Lung microvascular endothelial cell (primary cell): ENCODE results near the gene PCDHB5. TPM values are rescaled to one million over a fixed set of nuclear protein-coding genes. Genes with fewer than 3 reads are reported as not detected.
A peak's percentile ranks its signal among the peaks of the same experiment; 100 is the strongest.
"Not testable (repeated sequence)": the region's sequence is repeated elsewhere in the genome, so short reads cannot be mapped to it uniquely, and the experiment has no call there.

Experiments
- DNase-seq, 2 donors: peaks; one replicate each; pipeline versions ENCODE4 v3.0.0 to v3.0.0-alpha.2; 2010; ENCODE audit warnings: low read depth in 2 of 2
- total RNA-seq: library from RNA; depleted of rRNA; stranded (reverse); fragments of >200 nt; gene quantifications from 2 replicates; pipeline ENCODE4 v1.2.1, GENCODE V29; 2014

PCDHB5 gene
- 0.87 and 1.8 TPM in 2 replicates for total RNA-seq

DNA sequence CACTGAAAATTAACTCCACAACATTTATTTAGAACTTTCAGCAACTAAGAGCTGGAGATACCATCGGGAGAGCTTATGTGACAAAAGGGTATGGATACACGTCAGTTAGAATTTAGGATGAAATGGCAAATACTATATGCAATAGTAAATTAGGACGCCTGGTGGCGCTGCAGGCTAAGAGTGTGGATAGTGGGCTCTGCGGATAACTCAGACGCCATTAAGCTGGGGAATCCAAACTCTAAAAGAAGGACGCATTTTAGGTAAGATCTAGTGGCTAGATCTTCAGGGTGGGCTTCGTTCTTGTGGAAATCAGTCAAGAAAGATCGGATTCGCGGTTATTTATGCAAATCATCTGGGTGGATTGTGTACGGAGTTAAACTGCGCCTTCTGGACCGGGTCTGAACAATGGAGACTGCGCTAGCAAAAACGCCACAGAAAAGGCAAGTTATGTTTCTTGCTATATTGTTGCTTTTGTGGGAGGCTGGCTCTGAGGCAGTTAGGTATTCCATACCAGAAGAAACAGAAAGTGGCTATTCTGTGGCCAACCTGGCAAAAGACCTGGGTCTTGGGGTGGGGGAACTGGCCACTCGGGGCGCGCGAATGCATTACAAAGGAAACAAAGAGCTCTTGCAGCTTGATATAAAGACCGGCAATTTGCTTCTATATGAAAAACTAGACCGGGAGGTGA lies at the start of gene PCDHB5:
PCDHB5 (plus strand) TSS at position 177 of the 688 bp plus-strand sequence; CDS start at position 406, 229 bp downstream.
- peak; percentile 8 to 28 for DNase-seq

DNA sequence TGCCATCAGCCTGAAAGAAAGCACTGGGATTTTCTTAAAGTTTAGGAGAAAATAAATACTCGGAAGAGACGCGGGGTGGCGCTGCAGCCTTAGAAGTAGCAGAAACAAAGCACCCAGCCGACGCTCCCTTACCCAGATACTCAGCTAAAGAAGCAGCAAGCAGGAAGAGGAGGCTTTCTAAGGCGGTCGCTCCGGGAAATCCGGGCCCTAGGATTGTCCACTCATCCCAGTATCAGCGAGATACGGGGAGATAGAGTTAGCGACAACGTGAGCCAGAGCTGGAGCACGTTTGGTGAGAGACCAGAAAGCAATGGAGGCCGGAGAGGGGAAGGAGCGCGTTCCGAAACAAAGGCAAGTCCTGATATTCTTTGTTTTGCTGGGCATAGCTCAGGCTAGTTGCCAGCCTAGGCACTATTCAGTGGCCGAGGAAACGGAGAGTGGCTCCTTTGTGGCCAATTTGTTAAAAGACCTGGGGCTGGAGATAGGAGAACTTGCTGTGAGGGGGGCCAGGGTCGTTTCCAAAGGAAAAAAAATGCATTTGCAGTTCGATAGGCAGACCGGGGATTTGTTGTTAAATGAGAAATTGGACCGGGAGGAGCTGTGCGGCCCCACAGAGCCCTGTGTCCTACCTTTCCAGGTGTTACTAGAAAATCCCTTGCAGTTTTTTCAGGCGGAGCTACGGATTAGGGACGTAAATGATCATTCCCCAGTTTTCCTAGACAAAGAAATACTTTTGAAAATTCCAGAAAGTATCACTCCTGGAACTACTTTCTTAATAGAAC lies 40.3 kb upstream of the PCDHB5 start, which contains the start of gene PCDHB2:
PCDHB2 (plus strand) TSS at position 135 of the 782 bp plus-strand sequence; CDS start at position 311, 176 bp downstream.
- peak; percentile 32 for DNase-seq

DNA sequence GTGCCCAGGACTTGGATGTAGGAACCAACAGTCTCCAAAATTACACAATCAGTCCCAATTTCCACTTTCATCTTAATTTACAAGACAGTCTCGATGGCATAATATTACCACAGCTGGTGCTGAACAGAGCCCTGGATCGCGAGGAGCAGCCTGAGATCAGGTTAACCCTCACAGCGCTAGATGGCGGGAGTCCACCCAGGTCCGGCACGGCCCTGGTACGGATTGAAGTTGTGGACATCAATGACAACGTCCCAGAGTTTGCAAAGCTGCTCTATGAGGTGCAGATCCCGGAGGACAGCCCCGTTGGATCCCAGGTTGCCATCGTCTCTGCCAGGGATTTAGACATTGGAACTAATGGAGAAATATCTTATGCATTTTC lies 39.8 kb upstream of the PCDHB5 start:
- DNase-seq = no peak

DNA sequence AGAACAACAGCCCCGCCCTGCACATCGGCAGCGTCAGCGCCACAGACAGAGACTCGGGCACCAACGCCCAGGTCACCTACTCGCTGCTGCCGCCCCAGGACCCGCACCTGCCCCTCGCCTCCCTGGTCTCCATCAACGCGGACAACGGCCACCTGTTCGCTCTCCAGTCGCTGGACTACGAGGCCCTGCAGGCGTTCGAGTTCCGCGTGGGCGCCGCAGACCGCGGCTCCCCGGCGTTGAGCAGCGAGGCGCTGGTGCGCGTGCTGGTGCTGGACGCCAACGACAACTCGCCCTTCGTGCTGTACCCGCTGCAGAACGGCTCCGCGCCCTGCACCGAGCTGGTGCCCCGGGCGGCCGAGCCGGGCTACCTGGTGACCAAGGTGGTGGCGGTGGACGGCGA lies 38.8 kb upstream of the PCDHB5 start:
- DNase-seq = not testable (repeated sequence)

DNA sequence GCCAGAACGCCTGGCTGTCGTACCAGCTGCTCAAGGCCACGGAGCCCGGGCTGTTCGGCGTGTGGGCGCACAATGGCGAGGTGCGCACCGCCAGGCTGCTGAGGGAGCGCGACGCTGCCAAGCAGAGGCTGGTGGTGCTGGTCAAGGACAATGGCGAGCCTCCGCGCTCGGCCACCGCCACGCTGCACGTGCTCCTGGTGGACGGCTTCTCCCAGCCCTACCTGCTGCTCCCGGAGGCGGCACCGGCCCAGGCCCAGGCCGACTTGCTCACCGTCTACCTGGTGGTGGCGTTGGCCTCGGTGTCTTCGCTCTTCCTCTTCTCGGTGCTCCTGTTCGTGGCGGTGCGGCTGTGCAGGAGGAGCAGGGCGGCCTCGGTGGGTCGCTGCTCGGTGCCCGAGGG lies 38.4 kb upstream of the PCDHB5 start:
- DNase-seq = not testable (repeated sequence)

DNA sequence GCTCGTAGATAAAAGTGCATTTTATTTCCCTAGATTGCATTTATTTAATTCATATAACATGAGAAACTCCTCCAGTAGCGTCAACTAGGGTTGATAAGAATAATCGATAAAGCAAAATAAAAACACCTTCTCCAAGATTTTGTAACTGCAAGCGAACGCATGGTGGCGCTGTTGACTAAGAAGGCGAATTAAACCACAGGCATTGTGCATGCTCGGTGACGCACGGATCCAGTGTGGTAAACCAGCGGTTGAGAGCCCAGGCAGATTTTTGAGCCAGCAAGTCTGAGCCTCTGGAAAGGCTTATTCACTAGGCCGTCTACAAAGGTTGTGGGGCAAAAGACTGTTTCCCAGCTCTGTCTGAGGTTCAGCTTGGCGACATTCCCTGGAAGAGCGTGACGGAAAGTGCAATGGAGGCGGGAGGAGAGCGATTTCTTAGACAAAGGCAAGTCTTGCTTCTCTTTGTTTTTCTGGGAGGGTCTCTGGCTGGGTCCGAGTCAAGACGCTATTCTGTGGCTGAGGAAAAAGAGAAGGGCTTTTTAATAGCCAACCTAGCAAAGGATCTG lies 34.7 kb upstream of the PCDHB5 start, which contains the start of gene PCDHB3:
PCDHB3 (plus strand) TSS at position 231 of the 563 bp plus-strand sequence; CDS start at position 408, 177 bp downstream.
- peak; percentile 17 to 35 for DNase-seq

DNA sequence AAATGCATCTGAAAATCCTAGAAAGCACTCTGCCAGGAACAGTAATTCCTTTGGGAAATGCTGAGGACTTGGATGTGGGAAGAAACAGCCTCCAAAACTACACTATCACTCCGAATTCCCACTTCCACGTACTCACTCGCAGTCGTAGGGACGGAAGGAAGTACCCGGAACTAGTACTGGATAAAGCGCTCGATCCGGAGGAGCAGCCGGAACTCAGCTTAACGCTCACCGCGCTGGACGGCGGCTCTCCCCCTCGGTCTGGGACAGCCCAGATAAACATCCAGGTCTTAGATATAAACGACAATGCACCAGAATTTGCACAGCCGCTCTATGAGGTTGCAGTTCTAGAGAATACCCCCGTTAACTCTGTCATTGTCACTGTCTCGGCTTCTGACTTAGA lies 33.9 kb upstream of the PCDHB5 start:
- DNase-seq = no peak

DNA sequence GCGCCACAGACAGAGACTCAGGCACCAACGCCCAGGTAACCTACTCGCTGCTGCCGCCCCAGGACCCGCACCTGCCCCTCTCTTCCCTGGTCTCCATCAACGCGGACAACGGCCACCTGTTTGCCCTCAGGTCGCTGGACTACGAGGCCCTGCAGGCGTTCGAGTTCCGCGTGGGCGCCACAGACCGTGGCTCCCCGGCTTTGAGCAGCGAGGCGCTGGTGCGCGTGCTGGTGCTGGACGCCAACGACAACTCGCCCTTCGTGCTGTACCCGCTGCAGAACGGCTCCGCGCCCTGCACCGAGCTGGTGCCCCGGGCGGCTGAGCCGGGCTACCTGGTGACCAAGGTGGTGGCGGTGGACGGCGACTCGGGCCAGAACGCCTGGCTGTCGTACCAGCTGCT lies 32.9 kb upstream of the PCDHB5 start:
- not testable (repeated sequence) for DNase-seq

DNA sequence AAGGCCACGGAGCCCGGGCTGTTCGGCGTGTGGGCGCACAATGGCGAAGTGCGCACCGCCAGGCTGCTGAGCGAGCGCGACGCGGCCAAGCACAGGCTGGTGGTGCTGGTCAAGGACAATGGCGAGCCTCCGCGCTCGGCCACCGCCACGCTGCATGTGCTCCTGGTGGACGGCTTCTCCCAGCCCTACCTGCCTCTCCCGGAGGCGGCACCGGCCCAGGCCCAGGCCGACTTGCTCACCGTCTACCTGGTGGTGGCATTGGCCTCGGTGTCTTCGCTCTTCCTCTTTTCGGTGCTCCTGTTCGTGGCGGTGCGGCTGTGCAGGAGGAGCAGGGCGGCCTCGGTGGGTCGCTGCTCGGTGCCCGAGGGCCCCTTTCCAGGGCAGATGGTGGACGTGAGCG lies 32.5 kb upstream of the PCDHB5 start:
- DNase-seq = not testable (repeated sequence)

DNA sequence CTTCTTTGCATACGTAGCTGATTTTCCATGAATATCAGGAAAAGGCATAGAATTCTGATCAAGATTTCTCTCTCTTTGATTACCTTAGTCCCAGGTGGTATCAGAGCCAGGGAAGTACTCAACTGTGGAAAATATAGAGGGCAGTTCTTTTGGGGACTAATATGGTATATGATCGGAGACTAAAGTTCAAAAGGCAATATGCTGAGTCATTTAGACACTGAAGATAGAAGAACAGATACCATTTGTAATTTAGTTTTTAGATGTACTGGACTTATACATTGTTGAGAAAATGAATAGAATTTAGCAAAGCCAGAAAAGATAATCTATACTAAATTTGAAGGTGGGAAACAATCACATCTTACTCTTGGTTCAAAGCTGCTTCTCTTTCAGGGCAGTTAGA lies 29.7 kb upstream of the PCDHB5 start:
- DNase-seq = no peak

DNA sequence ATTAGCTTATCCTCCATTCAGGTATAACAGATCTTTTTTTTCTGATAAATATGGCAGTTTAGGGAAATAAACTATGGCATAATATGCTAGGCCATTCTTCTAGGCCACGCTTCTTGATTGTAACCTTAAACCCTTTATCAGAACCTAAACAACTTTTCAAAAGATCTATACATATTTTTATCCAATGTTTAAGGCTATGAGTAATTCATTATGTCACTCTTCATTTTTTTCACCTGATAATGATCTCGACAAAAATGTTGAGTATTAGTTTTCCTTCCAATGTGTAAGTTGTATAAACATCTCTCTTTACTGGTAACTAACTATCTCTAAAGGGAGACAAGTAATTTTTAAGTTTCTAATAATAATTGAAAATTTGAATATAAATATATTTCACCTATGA lies 15.8 kb upstream of the PCDHB5 start:
- no peak for DNase-seq

DNA sequence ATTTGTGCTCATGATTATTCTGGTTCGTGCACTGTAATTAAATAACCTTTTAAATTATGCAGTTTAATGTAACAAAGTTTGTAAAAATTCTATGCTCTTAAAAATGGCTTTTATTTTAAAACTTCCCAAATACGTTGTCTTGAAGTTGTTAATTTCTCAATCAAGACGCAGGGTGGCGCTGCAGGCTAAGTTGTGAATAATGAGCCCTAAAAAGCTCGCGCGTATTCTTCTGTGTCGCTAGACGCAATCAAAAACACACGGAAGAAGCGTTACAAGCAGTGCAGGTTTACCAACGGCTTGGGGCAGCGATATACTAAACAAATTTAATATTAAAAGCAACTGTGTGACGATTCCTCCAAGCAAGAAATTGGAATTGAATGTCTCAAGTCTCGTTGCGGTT lies 13.4 kb upstream of the PCDHB5 start, which contains the start of gene PCDHB4:
PCDHB4 (plus strand) TSS at position 256 of the 400 bp plus-strand sequence. CDS start 181 bp downstream, outside the sequence.
- DNase-seq = peak; percentile 8 to 12

DNA sequence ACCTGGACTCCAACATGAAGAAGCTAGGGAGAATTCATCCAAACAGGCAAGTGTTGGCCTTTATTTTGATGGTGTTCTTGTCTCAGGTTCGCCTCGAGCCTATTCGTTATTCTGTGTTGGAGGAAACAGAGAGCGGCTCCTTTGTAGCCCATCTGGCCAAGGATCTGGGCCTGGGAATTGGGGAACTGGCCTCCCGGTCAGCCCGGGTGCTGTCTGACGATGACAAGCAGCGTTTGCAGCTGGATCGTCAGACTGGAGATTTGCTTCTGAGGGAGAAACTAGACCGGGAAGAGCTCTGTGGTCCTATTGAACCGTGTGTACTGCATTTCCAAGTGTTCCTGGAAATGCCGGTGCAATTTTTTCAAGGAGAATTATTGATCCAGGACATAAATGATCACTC lies 13.0 kb upstream of the PCDHB5 start:
- DNase-seq = no peak

DNA sequence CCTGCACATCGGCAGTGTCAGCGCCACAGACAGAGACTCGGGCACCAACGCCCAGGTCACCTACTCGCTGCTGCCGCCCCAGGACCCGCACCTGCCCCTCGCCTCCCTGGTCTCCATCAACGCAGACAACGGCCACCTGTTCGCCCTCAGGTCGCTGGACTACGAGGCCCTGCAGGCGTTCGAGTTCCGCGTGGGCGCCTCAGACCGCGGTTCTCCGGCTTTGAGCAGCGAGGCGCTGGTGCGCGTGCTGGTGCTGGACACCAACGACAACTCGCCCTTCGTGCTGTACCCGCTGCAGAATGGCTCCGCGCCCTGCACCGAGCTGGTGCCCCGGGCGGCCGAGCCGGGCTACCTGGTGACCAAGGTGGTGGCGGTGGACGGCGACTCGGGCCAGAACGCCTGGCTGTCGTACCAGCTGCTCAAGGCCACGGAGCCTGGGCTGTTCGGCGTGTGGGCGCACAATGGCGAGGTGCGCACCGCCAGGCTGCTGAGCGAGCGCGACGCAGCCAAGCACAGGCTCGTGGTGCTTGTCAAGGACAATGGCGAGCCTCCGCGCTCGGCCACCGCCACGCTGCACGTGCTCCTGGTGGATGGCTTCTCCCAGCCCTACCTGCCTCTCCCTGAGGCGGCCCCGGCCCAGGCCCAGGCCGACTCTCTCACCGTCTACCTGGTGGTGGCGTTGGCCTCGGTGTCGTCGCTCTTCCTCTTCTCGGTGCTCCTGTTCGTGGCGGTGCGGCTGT lies 11.4 kb upstream of the PCDHB5 start:
- not testable (repeated sequence) for DNase-seq

DNA sequence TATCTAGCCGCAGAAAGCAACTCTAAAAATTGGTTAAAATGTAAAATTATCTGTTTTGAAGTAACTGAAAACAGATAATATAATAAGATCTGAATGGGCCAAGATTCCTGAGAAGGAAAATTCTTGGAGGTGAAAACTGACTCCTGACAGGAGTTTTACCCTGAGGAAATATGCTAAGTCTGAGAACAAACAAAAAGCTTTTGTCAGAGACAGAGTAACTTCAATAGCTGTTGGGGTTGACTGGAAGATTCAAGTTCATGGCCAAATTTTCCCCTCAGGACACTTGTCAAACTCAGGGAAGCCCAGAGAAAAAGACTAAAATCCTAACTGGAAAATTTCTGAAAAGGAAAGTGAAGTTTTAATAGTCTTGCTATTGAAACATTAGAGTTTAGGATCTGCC lies 7.7 kb upstream of the PCDHB5 start:
- no peak for DNase-seq

DNA sequence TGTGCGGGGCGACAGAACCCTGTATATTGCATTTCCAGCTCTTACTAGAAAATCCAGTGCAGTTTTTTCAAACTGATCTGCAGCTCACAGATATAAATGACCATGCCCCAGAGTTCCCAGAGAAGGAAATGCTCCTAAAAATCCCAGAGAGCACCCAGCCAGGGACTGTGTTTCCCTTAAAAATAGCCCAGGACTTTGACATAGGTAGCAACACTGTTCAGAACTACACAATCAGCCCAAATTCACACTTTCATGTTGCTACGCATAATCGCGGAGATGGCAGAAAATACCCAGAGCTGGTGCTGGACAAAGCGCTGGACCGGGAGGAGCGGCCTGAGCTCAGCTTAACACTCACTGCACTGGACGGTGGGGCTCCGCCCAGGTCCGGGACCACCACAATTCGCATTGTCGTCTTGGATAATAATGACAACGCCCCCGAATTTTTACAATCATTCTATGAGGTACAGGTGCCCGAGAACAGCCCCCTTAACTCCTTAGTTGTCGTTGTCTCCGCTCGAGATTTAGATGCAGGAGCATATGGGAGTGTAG lies 786 bp downstream of the PCDHB5 start:
- DNase-seq = no peak

DNA sequence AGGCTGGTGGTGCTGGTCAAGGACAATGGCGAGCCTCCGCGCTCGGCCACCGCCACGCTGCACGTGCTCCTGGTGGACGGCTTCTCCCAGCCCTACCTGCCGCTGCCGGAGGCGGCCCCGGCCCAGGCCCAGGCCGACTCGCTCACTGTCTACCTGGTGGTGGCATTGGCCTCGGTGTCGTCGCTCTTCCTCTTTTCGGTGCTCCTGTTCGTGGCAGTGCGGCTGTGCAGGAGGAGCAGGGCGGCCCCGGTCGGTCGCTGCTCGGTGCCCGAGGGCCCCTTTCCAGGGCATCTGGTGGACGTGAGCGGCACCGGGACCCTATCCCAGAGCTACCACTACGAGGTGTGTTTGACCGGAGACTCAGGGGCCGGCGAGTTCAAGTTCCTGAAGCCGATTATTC lies 2.3 kb downstream of the PCDHB5 start:
- DNase-seq = not testable (repeated sequence)

DNA sequence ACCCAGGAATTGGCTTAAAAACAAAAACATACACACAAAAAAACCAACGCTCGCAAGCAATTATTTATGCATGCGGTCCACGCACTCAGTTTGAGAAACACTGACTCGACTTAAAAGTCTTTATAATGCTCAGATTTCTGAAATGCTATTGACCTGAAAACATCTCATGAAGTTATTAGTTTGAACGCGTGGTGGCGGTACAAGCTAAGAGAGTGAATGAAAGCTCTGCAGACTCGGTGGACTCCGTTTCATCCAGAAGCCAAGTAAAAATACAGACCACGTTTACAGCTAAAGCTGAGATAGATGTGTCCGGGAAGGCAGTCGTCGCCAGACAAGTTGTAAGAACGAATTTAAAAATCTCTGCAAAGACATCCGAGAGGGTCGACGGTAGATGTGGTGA lies 14.8 kb downstream of the PCDHB5 start, which contains the start of gene PCDHB6:
PCDHB6 (plus strand) TSS at position 246 of the 400 bp plus-strand sequence. CDS start 201 bp downstream, outside the sequence.
- DNase-seq = peak; percentile 35 to 49

DNA sequence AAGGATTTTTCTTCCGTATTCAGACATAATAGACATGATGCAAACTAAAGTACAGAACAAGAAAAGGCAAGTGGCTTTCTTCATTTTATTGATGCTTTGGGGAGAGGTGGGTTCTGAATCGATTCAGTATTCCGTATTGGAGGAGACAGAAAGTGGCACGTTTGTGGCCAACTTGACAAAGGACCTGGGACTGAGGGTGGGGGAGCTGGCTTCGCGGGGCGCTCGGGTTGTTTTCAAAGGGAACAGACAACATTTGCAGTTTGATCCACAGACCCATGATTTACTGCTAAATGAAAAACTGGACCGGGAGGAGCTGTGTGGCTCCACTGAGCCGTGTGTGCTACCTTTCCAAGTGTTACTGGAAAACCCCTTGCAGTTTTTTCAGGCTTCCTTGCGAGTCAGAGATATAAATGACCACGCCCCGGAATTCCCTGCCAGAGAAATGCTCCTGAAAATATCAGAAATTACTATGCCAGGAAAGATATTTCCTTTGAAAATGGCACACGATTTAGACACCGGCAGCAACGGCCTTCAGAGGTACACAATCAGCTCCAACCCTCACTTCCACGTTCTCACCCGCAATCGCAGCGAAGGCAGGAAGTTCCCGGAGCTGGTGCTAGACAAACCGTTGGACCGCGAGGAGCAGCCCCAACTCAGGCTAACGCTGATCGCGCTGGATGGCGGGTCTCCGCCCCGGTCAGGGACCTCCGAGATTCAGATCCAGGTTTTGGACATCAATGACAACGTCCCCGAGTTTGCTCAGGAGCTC lies 15.4 kb downstream of the PCDHB5 start:
- DNase-seq = no peak

DNA sequence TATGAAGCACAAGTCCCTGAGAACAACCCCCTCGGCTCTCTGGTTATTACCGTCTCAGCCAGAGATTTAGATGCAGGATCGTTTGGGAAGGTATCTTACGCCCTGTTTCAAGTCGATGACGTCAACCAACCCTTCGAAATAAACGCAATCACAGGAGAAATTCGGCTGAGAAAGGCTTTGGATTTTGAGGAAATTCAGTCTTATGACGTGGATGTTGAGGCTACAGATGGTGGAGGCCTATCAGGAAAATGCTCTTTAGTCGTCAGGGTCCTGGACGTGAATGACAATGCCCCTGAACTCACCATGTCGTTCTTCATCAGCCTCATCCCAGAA lies 16.0 kb downstream of the PCDHB5 start:
- DNase-seq = no peak
